NCI-H2196 (cell line): ENCODE results near the gene TMUB2.

ENCODE experiments used
- DNase-seq: peaks from one replicate; lab custom pipeline; 2025; ENCODE audit not compliant: unreplicated experiment; lab: John Stamatoyannopoulos, UW

The TMUB2 gene

GRCh38 chr17:44176671-44177501 lies 9.9 kb upstream of the TMUB2 start:
- DNase-seq = no peak

GRCh38 chr17:44177640-44178039 lies 9.1 kb upstream of the TMUB2 start:
- no peak for DNase-seq

GRCh38 chr17:44178133-44178532 lies 8.6 kb upstream of the TMUB2 start:
- no peak for DNase-seq

- no peak for DNase-seq
Measured at GRCh38 chr17:44183024-44183423, 3.7 kb upstream of the TMUB2 start.

- no peak for DNase-seq
Measured at GRCh38 chr17:44184212-44184810, 2.5 kb upstream of the TMUB2 start.

GRCh38 chr17:44187131-44187899 lies 543 bp downstream of the TMUB2 start:
- DNase-seq = peak; percentile 26

- DNase-seq = no peak
Measured at GRCh38 chr17:44188576-44189403, 2.0 kb downstream of the TMUB2 start.

GRCh38 chr17:44190481-44190880 lies 3.7 kb downstream of the TMUB2 start:
- DNase-seq = no peak

GRCh38 chr17:44191369-44191768 lies 4.6 kb downstream of the TMUB2 start:
- no peak for DNase-seq

- DNase-seq = no peak
Measured at GRCh38 chr17:44191941-44192496, 5.2 kb downstream of the TMUB2 start.

GRCh38 chr17:44192750-44193149 lies 6.0 kb downstream of the TMUB2 start:
- DNase-seq = no peak

GRCh38 chr17:44193326-44194084 lies 6.7 kb downstream of the TMUB2 start:
- DNase-seq = no peak

GRCh38 chr17:44197107-44197506 lies 10.3 kb downstream of the TMUB2 start:
- no peak for DNase-seq

GRCh38 chr17:44197980-44198720 lies 11.4 kb downstream of the TMUB2 start:
- no peak for DNase-seq

- peak; percentile 45 for DNase-seq
Measured at GRCh38 chr17:44198721-44199552, 12.2 kb downstream of the TMUB2 start.

- DNase-seq = peak; percentile 98
Measured at GRCh38 chr17:44199553-44200477, 13.0 kb downstream of the TMUB2 start, which contains the start of gene ATXN7L3. ATXN7L3 (minus strand) TSS chr17:44199884; CDS start chr17:44198070, 1,814 bp downstream.

GRCh38 chr17:44200478-44201155 lies 13.8 kb downstream of the TMUB2 start:
- DNase-seq = no peak
